Lower leg skin (tissue), 3 donors: ENCODE results near the gene IL25.
"Not testable (repeated sequence)": the region's sequence is repeated elsewhere in the genome, so short reads cannot be mapped to it uniquely, and the experiment has no call there.

Source experiments
- CTCF ChIP-seq, 3 donors: fragments of 450-650 bp; IDR thresholded peaks; one replicate each; pipeline ENCODE4 v1.5.1; 2016; ENCODE audit warnings: antibody characterized with exemption in 3 of 3, mild to moderate bottlenecking in 3 of 3, moderate library complexity in 2 of 3
- POLR2A ChIP-seq, 2 donors: fragments of 450-650 bp; IDR thresholded peaks; one replicate each; pipeline ENCODE4 v1.6.1; 2016 to 2017; ENCODE audit warnings: antibody characterized with exemption in 2 of 2, mild to moderate bottlenecking in 1 of 2, moderate library complexity in 1 of 2

- TF ChIP-seq POLR2A, CTCF (IDR thresholded peaks at IDR 0.05): not testable (repeated sequence)
Observed at GRCh38 chr14:23417269-23417668, 44.7 kb downstream of the IL25 start.
